Right lung (tissue), 5 donors: ENCODE results near the gene NOX3. TPM values are rescaled to one million over a fixed set of nuclear protein-coding genes. Genes with fewer than 3 reads are reported as not detected.

Experiments
- DNase-seq, 2 donors: peaks; one replicate each; pipeline ENCODE4 v3.0.0-alpha.2; 2013
- polyA plus RNA-seq, 5 donors: library from polyadenylated mRNA; unstranded; fragments of 120-200 nt; gene quantifications; one replicate each; pipeline versions ENCODE4 v1.2.1 to v1.2.3, GENCODE V29; 2013; ENCODE audit warnings: inconsistent platforms in 1 of 5, low replicate concordance in 1 of 5; ENCODE audit not compliant: insufficient read length in 5 of 5, insufficient read depth in 1 of 5

NOX3 gene
- polyA plus RNA-seq, 5 donors: not detected

DNA sequence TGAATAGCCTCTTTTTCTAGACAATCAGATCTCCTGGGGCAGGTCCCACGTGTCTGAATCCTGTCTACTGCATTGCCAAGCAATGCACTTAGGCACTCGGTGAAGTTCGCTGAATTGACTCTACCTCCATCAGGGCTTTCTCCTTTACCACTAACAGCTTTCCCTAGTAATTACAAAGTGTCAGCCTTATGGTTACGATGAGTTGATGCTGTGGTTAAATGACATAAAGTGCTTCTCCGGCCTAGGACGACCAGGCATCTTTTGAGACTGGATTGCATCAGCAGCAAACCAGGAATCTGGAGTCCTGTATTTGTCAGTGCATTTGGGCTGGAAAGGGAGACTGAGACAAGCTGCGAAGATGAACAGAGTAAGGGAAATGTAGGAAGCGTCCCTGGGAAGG is 21.5 kb downstream of the NOX3 start:
- no peak for DNase-seq

DNA sequence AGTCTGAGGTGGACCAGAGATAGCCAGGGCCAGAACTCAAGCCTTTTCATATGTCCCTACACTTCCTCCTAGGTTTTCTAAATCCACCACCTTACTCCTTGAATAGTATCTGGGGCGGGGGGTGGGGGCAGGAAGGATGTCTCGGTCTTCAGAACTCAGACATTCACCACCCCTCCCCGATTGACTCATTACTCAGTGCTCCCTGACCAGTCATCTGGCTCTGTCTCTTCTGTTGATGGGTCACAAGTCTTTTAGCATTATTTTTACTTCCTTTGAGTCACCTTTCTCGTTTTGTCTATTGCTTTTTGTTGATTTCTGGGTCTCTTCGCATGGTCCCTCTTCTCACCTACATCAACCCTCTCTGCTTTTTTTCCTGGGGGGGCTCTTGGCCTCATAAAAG is 23.3 kb downstream of the NOX3 start:
- DNase-seq: no peak

GRCh38 chr6:155429321-155429893 is 26.2 kb downstream of the NOX3 start:
- DNase-seq: no peak

GRCh38 chr6:155426408-155426945 is 29.2 kb downstream of the NOX3 start:
- no peak for DNase-seq

DNA sequence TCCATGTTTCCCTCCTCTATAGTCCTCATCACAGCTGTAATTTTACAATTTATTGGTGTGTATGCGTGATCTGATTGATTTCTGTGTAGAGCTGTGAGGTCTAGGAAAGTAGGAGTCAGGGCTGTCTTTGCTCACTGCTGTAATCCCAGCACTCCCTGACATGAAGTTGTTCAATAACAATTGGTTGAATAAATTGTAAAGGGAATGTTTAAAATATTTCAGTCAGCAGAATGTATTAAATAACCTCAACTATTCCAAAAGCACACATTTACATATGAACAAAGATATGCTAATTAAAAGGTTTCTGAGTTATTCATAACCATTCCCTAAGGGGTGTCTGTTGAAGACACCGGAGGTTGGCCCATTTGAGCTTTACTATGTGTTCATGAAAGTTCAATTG is 31.5 kb downstream of the NOX3 start:
- DNase-seq: no peak

DNA sequence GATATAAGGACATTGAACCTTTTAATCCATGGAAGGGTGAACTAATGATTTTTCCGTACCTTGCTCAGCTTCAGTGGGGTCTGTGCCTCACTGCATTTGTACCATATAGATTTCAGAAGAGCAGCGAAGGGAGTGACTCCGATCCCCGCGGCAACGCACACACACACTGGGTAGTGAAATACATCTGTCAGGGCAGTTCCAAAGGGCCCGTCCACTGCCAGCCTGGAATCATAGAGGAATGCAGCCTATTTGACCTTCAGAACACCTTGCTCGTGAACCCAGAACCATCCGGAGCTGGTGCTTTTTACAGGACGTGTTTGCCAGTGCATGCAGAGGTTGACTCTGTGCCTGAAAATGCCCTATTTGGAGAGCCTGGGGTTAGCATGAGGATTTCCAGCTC is 33.0 kb downstream of the NOX3 start:
- DNase-seq: no peak

GRCh38 chr6:155420492-155420891 is 35.1 kb downstream of the NOX3 start:
- DNase-seq: no peak

DNA sequence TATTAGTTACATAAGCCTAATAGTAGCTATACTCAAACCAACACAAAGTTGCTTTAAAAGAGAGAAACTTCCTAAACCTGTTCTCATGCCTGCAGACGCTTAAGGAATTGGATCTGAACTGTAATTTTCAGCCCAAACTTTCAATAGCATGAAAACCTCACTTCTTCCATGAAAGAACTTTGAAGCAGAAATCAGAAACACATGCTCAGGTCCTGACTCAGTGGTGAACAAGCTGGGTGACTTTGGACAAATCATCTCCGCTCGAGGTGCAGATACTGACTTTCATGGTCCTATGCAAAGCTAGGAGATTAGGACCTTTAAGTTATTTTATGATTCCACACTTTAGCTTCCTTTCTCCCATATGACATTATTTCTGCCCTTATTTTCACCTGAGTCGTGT is 36.5 kb downstream of the NOX3 start:
- DNase-seq: no peak

- peak; percentile 49 to 57 for DNase-seq
These were observed 37.5 kb downstream of the NOX3 start for GRCh38 chr6:155418017-155418761.

GRCh38 chr6:155417454-155417853 is 38.2 kb downstream of the NOX3 start:
- DNase-seq: no peak

DNA sequence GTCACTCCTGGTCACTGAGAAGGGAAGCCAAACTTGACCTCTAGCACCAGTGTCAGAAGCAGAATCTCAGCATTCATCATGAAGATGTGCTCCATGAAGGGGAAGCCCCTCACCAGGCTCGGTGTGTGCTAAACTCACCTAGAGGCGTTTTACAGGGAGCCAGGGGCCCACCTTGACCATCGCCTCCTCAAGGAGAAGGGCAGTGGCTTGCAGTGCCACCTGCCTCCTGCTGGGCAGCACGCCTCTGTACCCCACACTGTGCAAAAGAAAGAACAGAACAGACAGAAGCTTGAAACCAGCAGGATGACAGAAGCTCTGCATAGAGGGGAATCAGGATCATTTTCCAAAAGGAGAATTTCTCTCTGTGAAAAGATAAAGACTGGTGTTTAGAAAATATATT is 39.7 kb downstream of the NOX3 start:
- DNase-seq: no peak

GRCh38 chr6:155414049-155414448 is 41.6 kb downstream of the NOX3 start:
- DNase-seq: no peak

DNA sequence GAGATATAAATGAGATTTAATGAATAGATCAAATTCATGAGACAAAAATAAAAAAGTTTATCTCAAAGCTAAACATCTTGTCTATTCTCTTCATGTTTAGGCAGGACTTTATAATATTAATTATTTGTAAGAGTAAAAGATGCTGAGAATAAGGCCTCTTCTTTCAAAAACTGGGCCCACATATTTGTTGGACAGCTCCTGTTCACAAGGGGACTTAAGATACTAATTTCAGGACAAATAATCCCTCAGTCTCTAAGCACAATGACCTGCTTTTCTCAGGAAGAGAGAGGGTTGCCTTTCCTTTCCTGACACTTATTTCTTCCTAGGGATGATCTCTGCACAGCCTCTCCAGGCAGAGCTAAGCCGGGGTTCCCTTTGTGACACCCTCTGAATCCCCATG is 43.3 kb downstream of the NOX3 start:
- DNase-seq: no peak

- no peak for DNase-seq
These were observed 44.2 kb downstream of the NOX3 start for GRCh38 chr6:155411154-155412052.

GRCh38 chr6:155409391-155409790 is 46.2 kb downstream of the NOX3 start:
- no peak for DNase-seq

- DNase-seq: no peak
These were observed 46.7 kb downstream of the NOX3 start for GRCh38 chr6:155408981-155409380.

GRCh38 chr6:155408231-155408630 is 47.4 kb downstream of the NOX3 start:
- DNase-seq: no peak

DNA sequence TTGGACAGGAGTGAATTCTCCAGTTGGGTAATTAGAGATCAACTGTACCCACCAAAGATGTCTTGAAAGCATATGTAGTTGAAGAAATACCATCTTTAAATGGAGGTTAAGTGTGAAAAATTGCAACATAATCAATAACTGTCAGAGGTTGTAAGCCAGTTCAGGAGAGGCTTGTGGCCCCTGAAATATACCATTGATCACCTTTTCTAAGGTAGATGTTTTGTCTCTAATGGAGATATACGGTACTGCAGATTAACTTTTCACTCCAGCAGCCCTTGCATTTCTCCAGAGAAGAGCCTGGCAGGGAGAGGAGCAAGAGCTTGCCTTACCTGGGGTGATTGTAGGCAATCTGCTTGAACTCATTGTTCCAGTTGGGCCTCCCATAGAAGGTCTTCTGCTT is 48.8 kb downstream of the NOX3 start:
- no peak for DNase-seq

DNA sequence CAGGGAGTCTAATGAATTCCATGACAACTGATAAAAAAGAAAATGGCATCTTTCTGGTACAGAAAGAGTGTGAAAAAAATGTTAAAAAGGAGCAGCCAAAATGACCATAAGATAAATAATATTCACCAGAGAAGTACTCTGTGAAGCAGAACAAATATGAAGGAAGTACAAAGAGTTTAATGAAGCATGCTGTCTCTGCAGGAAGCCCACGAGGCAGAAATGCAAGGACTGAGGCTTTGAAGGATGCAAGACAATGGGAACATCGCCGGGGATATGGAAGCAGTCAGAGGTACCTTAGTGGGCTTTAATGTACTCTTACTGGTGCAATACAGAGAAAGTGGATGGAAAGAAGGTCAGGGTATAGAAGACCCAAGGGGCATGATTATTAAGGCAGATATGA is 50.7 kb downstream of the NOX3 start:
- no peak for DNase-seq

- no peak for DNase-seq
These were observed 52.9 kb downstream of the NOX3 start for GRCh38 chr6:155402656-155403304.

GRCh38 chr6:155400654-155400965 is 55.0 kb downstream of the NOX3 start:
- no peak for DNase-seq
